Neural cell (in vitro differentiated cells): ENCODE results near the gene PIP4K2C. TPM values are rescaled to one million over a fixed set of nuclear protein-coding genes. Genes with fewer than 3 reads are reported as not detected.
"Not testable (repeated sequence)": the region's sequence is repeated elsewhere in the genome, so short reads cannot be mapped to it uniquely, and the experiment has no call there.

ENCODE experiments used
- H2AFZ ChIP-seq: fragments of 200-600, 300-800 bp; sonication (generic), shearing (Covaris generic); 2 replicates; pipeline ENCODE4 v1.6.0; 2014; ENCODE audit warnings: low read depth, mild to moderate bottlenecking, antibody characterized with exemption, low read length, moderate library complexity
- H3F3A ChIP-seq: fragments of 200-600 bp; shearing (Covaris generic); 2 replicates; pipeline ENCODE4 v1.6.1; 2016; ENCODE audit warnings: mild to moderate bottlenecking, moderate library complexity, mixed read lengths, antibody characterized with exemption, low read length; ENCODE audit not compliant: insufficient read depth, poor library complexity, severe bottlenecking
- H3K27ac ChIP-seq: fragments of 200-600, 300-800 bp; sonication (generic), shearing (Covaris generic); 2 replicates; pipeline ENCODE4 v1.5.1; 2014; ENCODE audit warnings: mild to moderate bottlenecking, low read length, moderate library complexity
- H3K27me3 ChIP-seq: fragments of 300-800, 200-600 bp; sonication (generic), shearing (Covaris generic); 2 replicates; pipeline ENCODE4 v1.6.0; 2014; ENCODE audit warnings: mild to moderate bottlenecking, low read depth, low read length, moderate library complexity; ENCODE audit not compliant: insufficient read depth
- H3K36me3 ChIP-seq: fragments of 300-800, 200-600 bp; sonication (generic), shearing (Covaris generic); 2 replicates; pipeline ENCODE4 v1.5.1; 2014; ENCODE audit warnings: mild to moderate bottlenecking, antibody characterized with exemption, low read length, moderate library complexity; ENCODE audit not compliant: insufficient read depth
- H3K4me2 ChIP-seq: fragments of 300-800, 200-600 bp; sonication (generic), shearing (Covaris generic); 2 replicates; pipeline ENCODE4 v1.6.0; 2014; ENCODE audit warnings: mild to moderate bottlenecking, low read length
- H3K4me3 ChIP-seq: fragments of 300-800, 200-600 bp; sonication (generic), shearing (Covaris generic); 2 replicates; pipeline ENCODE4 v1.5.1; 2014; ENCODE audit warnings: mild to moderate bottlenecking, low read length, moderate library complexity
- H3K79me2 ChIP-seq: fragments of 200-600 bp; shearing (Covaris generic); replicated peaks from 2 replicates; pipeline ENCODE4 v1.6.0; 2014; ENCODE audit warnings: mild to moderate bottlenecking, low read length, moderate library complexity; ENCODE audit not compliant: insufficient read depth
- H3K9ac ChIP-seq: fragments of 300-800, 200-600 bp; sonication (generic), shearing (Covaris generic); 2 replicates; pipeline ENCODE4 v1.6.1; 2016; ENCODE audit warnings: mild to moderate bottlenecking, low read length, mixed read lengths
- H3K9me2 ChIP-seq: fragments of 200-600 bp; shearing (Covaris generic); 2 replicates; pipeline ENCODE4 v1.6.1; 2016; ENCODE audit warnings: mild to moderate bottlenecking, low read length, mixed read lengths; ENCODE audit not compliant: insufficient read depth
- H3K9me3 ChIP-seq: fragments of 200-600, 300-800 bp; sonication (generic), shearing (Covaris generic); 2 replicates; pipeline ENCODE4 v1.6.1; 2016; ENCODE audit warnings: mild to moderate bottlenecking, mixed run types, low read length, moderate library complexity, mixed read lengths
- H4K20me1 ChIP-seq: fragments of 200-600 bp; shearing (Covaris generic); 2 replicates; pipeline ENCODE4 v1.6.1; 2016; ENCODE audit warnings: mild to moderate bottlenecking, mixed run types; ENCODE audit not compliant: insufficient read depth
- CTCF ChIP-seq: fragments of 450-650 bp; IDR thresholded peaks from 2 replicates; pipeline ENCODE4 v1.5.1; 2014; ENCODE audit warnings: antibody characterized with exemption, mild to moderate bottlenecking, moderate library complexity; ENCODE audit not compliant: poor library complexity, severe bottlenecking
- EP300 ChIP-seq: fragments of 450-650 bp; conservative IDR thresholded peaks from 2 replicates; pipeline ENCODE4 v1.6.1; 2014; ENCODE audit warnings: antibody characterized with exemption, mild to moderate bottlenecking, moderate library complexity; ENCODE audit not compliant: poor library complexity, severe bottlenecking
- EZH2 ChIP-seq: fragments of 200-600, 300-800 bp; shearing (Covaris generic), sonication (generic); IDR thresholded peaks from 2 replicates; pipeline ENCODE4 v1.6.1; 2014; ENCODE audit warnings: antibody characterized with exemption, low read length, borderline replicate concordance, mild to moderate bottlenecking; ENCODE audit not compliant: insufficient read depth, poor library complexity, severe bottlenecking
- MXI1 ChIP-seq: fragments of 450-650 bp; conservative IDR thresholded peaks from 2 replicates; pipeline ENCODE4 v1.6.1; 2014; ENCODE audit warnings: antibody characterized with exemption, mild to moderate bottlenecking; ENCODE audit not compliant: poor library complexity, severe bottlenecking
- POLR2AphosphoS5 ChIP-seq: IDR thresholded peaks from 2 replicates; pipeline ENCODE4 v1.6.1; 2012
- RAD21 ChIP-seq: fragments of 450-650 bp; conservative IDR thresholded peaks from 2 replicates; pipeline ENCODE4 v1.6.1; 2014; ENCODE audit warnings: antibody characterized with exemption, mild to moderate bottlenecking, moderate library complexity
- REST ChIP-seq: IDR thresholded peaks from 2 replicates; pipeline ENCODE4 v1.6.1; 2012; ENCODE audit warnings: borderline replicate concordance
- SMC3 ChIP-seq: fragments of 450-650 bp; conservative IDR thresholded peaks from 2 replicates; pipeline ENCODE4 v1.6.1; 2014; ENCODE audit warnings: antibody characterized with exemption, mild to moderate bottlenecking, moderate library complexity; ENCODE audit not compliant: poor library complexity
- TAF1 ChIP-seq: IDR thresholded peaks from 2 replicates; pipeline ENCODE4 v1.6.1; 2012; ENCODE audit warnings: low read depth
- polyA plus RNA-seq: library from polyadenylated mRNA; depleted of rRNA; stranded (reverse); fragments of >200 nt; gene quantifications from 2 replicates; pipeline ENCODE4 v1.2.3, GENCODE V29; 2014

PIP4K2C gene
- polyA plus RNA-seq, 1 donor from 2014 or later = 22.1 TPM

- H3K27ac ChIP-seq = no peak overlapping the region
- no peaks in the 10 kb centered on the region for H4K20me1 ChIP-seq
- TF ChIP-seq TAF1 = no peak
- no peak for TF ChIP-seq POLR2AphosphoS5
- H3K79me2 ChIP-seq = no peaks in the 10 kb centered on the region
- H3K9me3 ChIP-seq = no peaks in the 10 kb centered on the region
- no peak overlapping the region for H3K4me2 ChIP-seq
- H3K9me2 ChIP-seq = no peaks in the 10 kb centered on the region
- no peak overlapping the region for H3K4me3 ChIP-seq
- H3F3A ChIP-seq = no peaks in the 10 kb centered on the region
- no peak overlapping the region for H2AFZ ChIP-seq
- H3K27me3 ChIP-seq = peaks cover 6% of the 10 kb centered on the region
- H3K36me3 ChIP-seq = no peaks in the 10 kb centered on the region
- H3K9ac ChIP-seq = no peak overlapping the region
Observed at GRCh38 chr12:57640175-57641042, 49.4 kb downstream of the PIP4K2C start.

GRCh38 chr12:57641699-57642442 lies 50.9 kb downstream of the PIP4K2C start:
- Histone ChIP-seq H3K36me3 (no peaks in the 10 kb centered on the region), H3K9me2 (no peaks in the 10 kb centered on the region), H3F3A (no peaks in the 10 kb centered on the region), H3K9ac (no peak overlapping the region), H3K4me2 (no peak overlapping the region), H3K9me3 (no peaks in the 10 kb centered on the region), H4K20me1 (no peaks in the 10 kb centered on the region), H2AFZ (no peak overlapping the region), H3K4me3 (no peak overlapping the region), H3K27ac (no peak overlapping the region), H3K79me2 (no peaks in the 10 kb centered on the region), H3K27me3 (peaks cover 6% of the 10 kb centered on the region)
- TF ChIP-seq EZH2 = no peak
- no peak for TF ChIP-seq MXI1
- no peak for TF ChIP-seq TAF1
- no peak for TF ChIP-seq SMC3
- TF ChIP-seq REST = no peak
- TF ChIP-seq CTCF = no peak
- TF ChIP-seq RAD21 = no peak
- no peak for TF ChIP-seq EP300

GRCh38 chr12:57645990-57646658 lies 55.1 kb downstream of the PIP4K2C start:
- H3K4me3 ChIP-seq, H3K79me2 ChIP-seq, H3K9me2 ChIP-seq, H2AFZ ChIP-seq, H3K27ac ChIP-seq, H3K27me3 ChIP-seq, H4K20me1 ChIP-seq, H3F3A ChIP-seq, H3K36me3 ChIP-seq, H3K4me2 ChIP-seq, H3K9me3 ChIP-seq, H3K9ac ChIP-seq: not testable (repeated sequence)

- H3K9me2 ChIP-seq, H3K27me3 ChIP-seq, H3K9ac ChIP-seq, H3K4me3 ChIP-seq, H3K4me2 ChIP-seq, H3K9me3 ChIP-seq, H2AFZ ChIP-seq, H3K36me3 ChIP-seq, H3F3A ChIP-seq, H4K20me1 ChIP-seq, H3K27ac ChIP-seq, H3K79me2 ChIP-seq: not testable (repeated sequence)
Observed at GRCh38 chr12:57646659-57647049, 55.7 kb downstream of the PIP4K2C start.
